ENCODE measurements around the gene DDX10.

DNA sequence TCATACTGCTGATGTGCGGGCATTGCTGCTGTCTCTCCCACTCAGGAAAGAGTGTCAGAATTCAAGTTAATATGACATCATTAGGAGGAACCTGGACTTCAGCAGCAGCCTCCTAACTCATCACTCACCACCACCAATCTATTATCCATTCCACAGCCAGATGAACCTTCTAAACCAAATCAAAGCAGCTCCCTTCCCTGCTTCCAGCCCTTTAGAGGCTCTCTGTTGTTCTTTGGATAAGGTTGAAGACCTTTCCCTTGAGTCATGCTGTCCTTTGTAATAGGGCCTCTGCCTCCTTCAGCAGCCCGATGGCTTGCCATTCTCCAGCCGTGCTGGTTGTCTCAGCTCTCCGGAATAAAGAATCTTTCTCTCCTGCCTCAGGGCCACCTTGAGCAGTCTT is 301.3 kb downstream of the DDX10 start:
- TF ChIP-seq EP300 (IDR thresholded peaks at IDR 0.05) (no peak), POLR2A (IDR thresholded peaks at IDR 0.05; ENCODE audit: low read depth) (no peak), POLR2AphosphoS5 (IDR thresholded peaks at IDR 0.05) (no peak)
